Breast epithelium (tissue), 4 donors: ENCODE results near the gene NEK11. TPM values are rescaled to one million over a fixed set of nuclear protein-coding genes. Genes with fewer than 3 reads are reported as not detected.

ENCODE experiments used
- DNase-seq, 2 donors: peaks; one replicate each; pipeline ENCODE4 v3.0.0-alpha.2; 2019; ENCODE audit warnings: low spot score in 2 of 2
- H3K27ac ChIP-seq, 2 donors: fragments of 200-600 bp; sonication (generic) in 1 of 2; one replicate each; pipeline ENCODE4 v1.5.1; 2016 to 2019; ENCODE audit warnings: mild to moderate bottlenecking in 1 of 2
- H3K27me3 ChIP-seq, 2 donors: fragments of 200-600 bp; sonication (generic) in 1 of 2; one replicate each; pipeline versions ENCODE4 v1.5.1 to v1.6.0; 2017 to 2019; ENCODE audit warnings: control low read depth in 1 of 2, mild to moderate bottlenecking in 1 of 2
- H3K36me3 ChIP-seq: fragments of 200-600 bp; one replicate; pipeline ENCODE4 v1.5.1; 2019
- H3K4me1 ChIP-seq, 2 donors: fragments of 200-600 bp; sonication (generic); one replicate each; pipeline ENCODE4 v1.5.1; 2016 to 2019; ENCODE audit warnings: control low read depth in 1 of 2
- H3K4me3 ChIP-seq, 3 donors: fragments of 200-600 bp; sonication (generic); 1 replicate in 2 of 3; 2 replicates in 1 of 3; pipeline ENCODE4 v1.5.1; 2016 to 2019; ENCODE audit warnings: mild to moderate bottlenecking in 3 of 3, moderate library complexity in 2 of 3
- H3K9me3 ChIP-seq, 2 donors: fragments of 200-600 bp; sonication (generic) in 1 of 2; one replicate each; pipeline ENCODE4 v1.5.1; 2016 to 2019; ENCODE audit warnings: control low read depth in 1 of 2
- CTCF ChIP-seq, 3 donors: fragments of 450-650 bp; IDR thresholded peaks; one replicate each; pipeline ENCODE4 v1.5.1; 2016 to 2017; ENCODE audit warnings: antibody characterized with exemption in 3 of 3, mild to moderate bottlenecking in 3 of 3, moderate library complexity in 3 of 3
- POLR2A ChIP-seq: fragments of 450-650 bp; IDR thresholded peaks from one replicate; pipeline ENCODE4 v1.6.1; 2016; ENCODE audit warnings: antibody characterized with exemption, mild to moderate bottlenecking, moderate library complexity
- POLR2AphosphoS5 ChIP-seq, 3 donors: sonication (generic); formaldehyde crosslinking; IDR thresholded peaks; one replicate each; pipeline ENCODE4 v1.6.1; 2017; ENCODE audit warnings: antibody characterized with exemption in 3 of 3
- intact Hi-C: fragments of 100-400 bp; cut with DNase I; formaldehyde crosslinking; loops from one replicate; pipeline ENCODE4 v1.15.1; 2023; ENCODE audit warnings: low total_unique reads
- total RNA-seq, 3 donors: library from RNA; depleted of rRNA; stranded (reverse); fragments of >200 nt; gene quantifications; one replicate each; pipeline ENCODE4 v1.1.0, GENCODE V29; 2016

Gene NEK11
- total RNA-seq, 3 donors from 2014 or later: 7.4 to 18.3 (median 16.4) TPM

GRCh38 chr3:131390331-131390730 is 363.7 kb downstream of the NEK11 start:
- no peaks in the 10 kb centered on the region for H3K4me1 ChIP-seq

GRCh38 chr3:131393051-131393450 is 366.4 kb downstream of the NEK11 start:
- Histone ChIP-seq H3K9me3 (no peaks in the 10 kb centered on the region), H3K4me3 (no peak overlapping the region), H3K36me3 (no peaks in the 10 kb centered on the region), H3K4me1 (no peaks in the 10 kb centered on the region), H3K27ac (no peak overlapping the region), H3K27me3 (no peaks in the 10 kb centered on the region)
- no peak for DNase-seq
- intact Hi-C loops: no loop called here
- TF ChIP-seq POLR2AphosphoS5 (IDR thresholded peaks at IDR 0.05): no peak
- no peak for TF ChIP-seq CTCF (IDR thresholded peaks at IDR 0.05)
- no peak for TF ChIP-seq POLR2A

More at GRCh38 chr3:131390331-131390730, 363.7 kb downstream of the NEK11 start:
- H3K27ac ChIP-seq: no peak overlapping the region
- intact Hi-C loops: no loop called here
- no peaks in the 10 kb centered on the region for H3K27me3 ChIP-seq
- no peak for TF ChIP-seq POLR2A
- no peak for TF ChIP-seq CTCF (IDR thresholded peaks at IDR 0.05)
- TF ChIP-seq POLR2AphosphoS5 (IDR thresholded peaks at IDR 0.05): no peak
- no peaks in the 10 kb centered on the region for H3K36me3 ChIP-seq
- no peaks in the 10 kb centered on the region for H3K9me3 ChIP-seq
- no peak overlapping the region for H3K4me3 ChIP-seq
- no peak for DNase-seq

GRCh38 chr3:131393868-131394267 is 367.2 kb downstream of the NEK11 start:
- intact Hi-C loops: no loop called here
- no peak for TF ChIP-seq POLR2A
- TF ChIP-seq POLR2AphosphoS5 (IDR thresholded peaks at IDR 0.05): no peak
- TF ChIP-seq CTCF (IDR thresholded peaks at IDR 0.05): no peak
- Histone ChIP-seq H3K4me1 (no peaks in the 10 kb centered on the region), H3K27ac (no peak overlapping the region), H3K36me3 (no peaks in the 10 kb centered on the region), H3K27me3 (no peaks in the 10 kb centered on the region), H3K4me3 (no peak overlapping the region), H3K9me3 (no peaks in the 10 kb centered on the region)
- DNase-seq: no peak

GRCh38 chr3:131394400-131394799 is 367.7 kb downstream of the NEK11 start:
- no peaks in the 10 kb centered on the region for H3K27me3 ChIP-seq
- intact Hi-C loops: no loop called here
- no peaks in the 10 kb centered on the region for H3K36me3 ChIP-seq
- no peak for DNase-seq
- no peaks in the 10 kb centered on the region for H3K9me3 ChIP-seq
- TF ChIP-seq CTCF (IDR thresholded peaks at IDR 0.05) (no peak), POLR2AphosphoS5 (IDR thresholded peaks at IDR 0.05) (no peak), POLR2A (no peak)
- H3K4me1 ChIP-seq: no peaks in the 10 kb centered on the region
- H3K27ac ChIP-seq: no peak overlapping the region
- H3K4me3 ChIP-seq: no peak overlapping the region

- Histone ChIP-seq H3K4me3 (no peak overlapping the region), H3K9me3 (no peaks in the 10 kb centered on the region), H3K27ac (no peak overlapping the region), H3K36me3 (no peaks in the 10 kb centered on the region), H3K27me3 (no peaks in the 10 kb centered on the region), H3K4me1 (no peaks in the 10 kb centered on the region)
- intact Hi-C loops: no loop called here
- TF ChIP-seq POLR2AphosphoS5 (IDR thresholded peaks at IDR 0.05) (no peak), CTCF (IDR thresholded peaks at IDR 0.05) (no peak), POLR2A (no peak)
- no peak for DNase-seq
These were observed 369.5 kb downstream of the NEK11 start for GRCh38 chr3:131396170-131396569.
